Mammary epithelial cell (primary cell): ENCODE results near the gene SFMBT2.
"Not testable (repeated sequence)": the region's sequence is repeated elsewhere in the genome, so short reads cannot be mapped to it uniquely, and the experiment has no call there.

Source experiments
- CTCF ChIP-seq, 2 donors: IDR thresholded peaks in 1 of 2; conservative IDR thresholded peaks in 1 of 2; 2 replicates each; pipeline ENCODE4 v1.5.1; 2011 to 2012; ENCODE audit warnings: inconsistent platforms in 2 of 2, low read length in 2 of 2, mild to moderate bottlenecking in 2 of 2, control low read depth in 1 of 2, low read depth in 1 of 2; ENCODE audit not compliant: insufficient read depth in 1 of 2; ENCODE audit errors: extremely low read depth in 1 of 2
- EZH2 ChIP-seq: IDR thresholded peaks from 2 replicates; pipeline ENCODE4 v1.6.1; 2012; ENCODE audit warnings: low read length, inconsistent platforms, borderline replicate concordance

- not testable (repeated sequence) for TF ChIP-seq CTCF (conservative IDR thresholded peaks at IDR 0.05 in 1 of 2, IDR thresholded peaks at IDR 0.05 in 1 of 2; ENCODE audit: extremely low read depth in 1 of 2, insufficient read depth in 1 of 2, low read depth in 1 of 2, low read length in 2 of 2); EZH2
These were observed 22.7 kb downstream of the SFMBT2 start for GRCh38 chr10:7388149-7388548.
